ENCODE data around the gene SRGAP1.

Gene SRGAP1

DNA sequence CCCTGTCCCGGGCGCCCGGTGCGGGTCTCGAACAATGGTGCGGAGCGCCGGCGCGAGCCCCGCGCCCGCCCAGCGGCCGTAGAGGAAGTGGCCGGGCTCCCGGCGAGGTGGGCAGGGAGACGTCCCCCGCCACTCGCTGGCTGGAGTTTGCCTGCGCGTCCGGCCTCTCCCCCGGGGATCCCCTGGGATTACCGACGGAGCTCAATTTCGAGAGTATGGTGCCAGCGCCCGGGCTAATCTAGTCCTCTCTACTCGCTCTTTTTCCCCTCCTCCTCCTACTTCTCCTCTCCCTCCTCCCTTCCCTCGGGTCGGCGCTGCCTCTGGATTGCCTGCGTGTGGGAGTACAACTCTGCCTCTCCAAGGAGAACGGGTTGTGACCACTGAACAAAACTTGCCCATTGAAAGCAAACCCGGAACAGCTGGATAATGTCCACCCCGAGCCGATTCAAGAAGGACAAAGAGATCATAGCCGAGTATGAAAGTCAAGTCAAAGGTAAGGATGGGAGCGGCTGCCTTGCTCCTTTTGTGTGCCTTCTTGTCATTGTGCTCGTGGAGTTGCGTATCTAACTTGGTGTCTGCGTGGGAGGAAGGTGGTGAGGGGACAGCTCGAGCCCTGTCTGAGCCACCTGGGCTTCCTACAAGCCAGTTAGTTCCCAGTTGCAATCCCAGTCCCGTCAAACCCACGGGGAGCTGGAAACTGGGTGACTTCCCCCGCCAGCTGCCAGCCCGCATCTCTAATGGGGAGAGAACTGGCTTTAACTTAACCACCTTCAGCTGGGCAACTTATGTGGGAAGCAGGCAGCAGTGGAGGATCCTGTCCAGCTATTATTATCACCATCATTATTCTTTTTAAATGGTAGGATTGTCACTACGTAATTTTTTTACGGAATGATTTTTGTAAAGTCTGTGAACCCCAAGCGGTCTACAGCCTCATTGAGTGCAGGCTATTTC is at the start of gene SRGAP1:
Gene SRGAP1 (plus strand): TSS at position 310 of the 951 bp plus-strand sequence. CDS start 117 bp downstream, at position 427.
- DNase-seq: peak in 1 of 2 donors; percentile 60

DNA sequence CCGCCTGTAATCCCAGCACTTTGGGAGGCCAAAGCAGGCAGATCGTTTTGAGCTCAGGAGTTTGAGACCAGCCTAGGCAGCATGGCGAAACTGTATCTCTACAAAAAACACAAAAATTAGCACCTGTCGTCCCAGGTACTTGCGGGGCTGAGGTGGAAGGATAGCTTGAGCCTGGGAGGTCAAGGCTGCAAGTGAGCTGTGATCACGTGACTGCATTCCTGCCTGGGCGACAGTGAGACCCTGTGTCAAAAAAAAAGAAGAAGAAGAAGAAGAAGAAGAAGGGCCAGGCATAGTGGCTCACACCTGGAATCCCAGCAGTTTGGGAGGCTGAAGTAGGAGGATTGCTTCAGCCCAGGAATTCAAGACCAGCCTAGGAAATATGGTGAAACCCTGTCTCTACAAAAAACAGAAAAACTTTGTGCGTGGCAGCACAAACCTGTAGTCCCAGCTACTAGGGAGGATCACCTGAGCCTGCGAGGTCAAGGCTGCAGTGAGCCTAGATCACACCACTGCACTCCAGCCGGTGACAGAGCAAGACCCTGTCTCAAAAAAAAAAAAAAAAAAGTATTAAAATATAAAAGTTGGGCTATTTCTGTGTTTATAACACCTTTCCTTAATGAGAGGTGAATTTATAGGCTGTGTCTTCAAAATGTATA is 49.3 kb upstream of the SRGAP1 start:
- no peak for DNase-seq

DNA sequence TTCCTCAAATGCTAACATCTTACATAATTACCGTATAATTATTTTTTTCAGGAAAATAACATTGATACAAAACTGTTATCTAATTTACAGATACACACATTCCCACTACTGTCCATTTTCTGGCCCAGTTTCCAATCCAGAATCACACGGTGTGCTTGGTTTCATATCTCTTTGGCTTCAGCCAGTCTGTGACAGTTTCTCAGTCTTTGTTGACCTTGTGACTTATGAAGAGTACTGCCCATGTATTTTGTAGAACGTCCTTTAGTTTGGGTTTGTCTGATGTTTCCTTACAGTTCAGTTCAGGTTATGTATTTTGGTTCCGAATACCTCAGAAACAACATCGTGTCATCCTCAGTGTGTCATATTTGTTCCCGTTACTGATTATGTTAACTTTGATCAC is 48.6 kb upstream of the SRGAP1 start:
- no peak for DNase-seq

DNA sequence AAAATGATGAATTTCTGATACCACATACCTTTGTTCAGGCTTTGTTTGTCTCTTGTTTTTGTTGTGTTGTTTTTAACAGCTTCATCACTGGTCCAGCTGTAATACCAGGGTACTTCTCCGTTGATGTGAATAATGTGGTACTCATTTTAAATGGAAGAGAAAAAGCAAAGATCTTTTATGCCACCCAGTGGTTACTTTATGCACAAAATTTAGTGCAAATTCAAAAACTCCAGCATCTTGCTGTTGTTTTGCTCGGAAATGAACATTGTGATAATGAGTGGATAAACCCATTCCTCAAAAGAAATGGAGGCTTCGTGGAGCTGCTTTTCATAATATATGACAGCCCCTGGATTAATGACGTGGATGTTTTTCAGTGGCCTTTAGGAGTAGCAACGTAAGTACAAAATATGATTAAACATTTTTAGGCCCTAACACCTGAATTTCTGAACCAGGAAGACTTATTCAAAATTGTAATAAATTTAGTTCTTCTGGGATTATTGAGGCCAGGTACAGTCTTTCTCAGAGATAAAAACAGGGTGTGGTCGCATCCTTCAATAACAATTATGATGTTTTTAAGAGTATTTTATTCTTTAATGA is 42.4 kb upstream of the SRGAP1 start:
- no peak for DNase-seq

DNA sequence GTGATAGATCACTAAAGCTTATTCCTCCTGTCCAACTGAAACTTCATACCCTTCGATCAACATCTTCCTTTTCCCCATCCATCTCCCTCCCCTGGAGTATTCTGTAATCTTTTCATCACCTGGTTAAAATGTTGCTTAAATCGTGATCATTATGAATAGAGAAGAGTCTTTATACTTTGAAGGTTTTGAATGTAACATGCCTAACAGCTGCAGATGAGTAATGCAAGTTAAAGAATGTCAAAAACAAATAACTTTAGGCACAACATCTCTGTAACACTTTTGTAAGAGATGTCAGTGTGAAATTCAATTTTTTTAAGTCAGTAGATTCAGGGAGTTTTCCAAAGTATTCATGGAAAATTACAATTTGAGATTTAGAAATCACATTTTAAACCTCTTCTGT is 39.8 kb upstream of the SRGAP1 start:
- no peak for DNase-seq

DNA sequence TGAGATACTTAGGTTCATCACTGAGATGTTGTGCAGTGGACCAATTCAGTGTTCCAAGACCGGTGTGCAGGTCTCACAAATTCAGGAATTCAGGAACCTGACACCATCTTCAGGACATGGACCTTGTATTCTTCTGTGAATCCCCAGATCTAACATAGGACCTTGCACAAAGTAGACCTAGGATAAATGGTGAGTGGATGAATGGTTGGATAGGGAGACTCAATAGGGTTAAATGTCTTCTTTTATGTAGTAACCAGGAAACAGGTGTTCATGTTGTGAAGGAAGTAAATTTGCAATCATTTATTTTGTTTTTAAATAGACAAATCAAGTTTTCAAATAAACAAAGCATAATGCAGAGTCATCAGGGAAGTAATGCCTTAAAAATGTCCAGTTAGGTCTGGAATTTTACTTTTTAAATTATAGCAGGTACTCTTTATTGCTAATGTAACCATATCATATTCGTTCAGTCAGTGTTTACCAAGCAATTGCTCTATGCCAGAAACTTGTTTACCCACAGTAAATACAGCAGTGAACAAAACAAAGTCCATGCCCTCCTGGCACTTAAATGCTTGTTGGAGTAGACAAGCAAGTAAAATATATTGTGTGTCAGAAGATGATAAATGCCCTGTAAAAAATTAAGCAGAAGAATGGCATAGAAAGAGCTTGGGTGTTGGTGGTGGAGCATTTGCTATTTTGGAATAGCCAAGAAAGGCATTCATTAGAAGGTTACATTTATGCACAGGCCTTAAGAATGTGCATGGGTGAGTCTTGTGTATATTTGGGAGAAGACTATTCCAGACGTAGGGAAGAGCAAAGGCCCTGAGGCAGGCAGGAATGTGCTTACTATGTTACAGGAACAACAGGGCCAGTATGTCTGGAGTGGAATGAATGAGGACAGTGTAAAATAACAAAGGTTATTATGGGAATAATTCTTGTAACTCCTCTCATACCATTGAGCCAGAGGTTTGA is 38.5 kb upstream of the SRGAP1 start:
- DNase-seq: no peak

DNA sequence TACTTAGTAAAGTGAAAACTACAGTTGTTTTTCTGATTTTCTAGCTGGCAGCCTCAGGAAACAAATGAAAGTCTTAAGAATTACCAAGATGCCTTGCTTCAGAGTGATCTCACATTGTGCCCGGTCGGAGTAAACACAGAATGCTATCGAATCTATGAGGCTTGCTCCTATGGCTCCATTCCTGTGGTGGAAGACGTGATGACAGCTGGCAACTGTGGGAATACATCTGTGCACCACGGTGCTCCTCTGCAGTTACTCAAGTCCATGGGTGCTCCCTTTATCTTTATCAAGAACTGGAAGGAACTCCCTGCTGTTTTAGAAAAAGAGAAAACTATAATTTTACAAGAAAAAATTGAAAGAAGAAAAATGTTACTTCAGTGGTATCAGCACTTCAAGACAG is 35.9 kb upstream of the SRGAP1 start:
- DNase-seq: no peak

DNA sequence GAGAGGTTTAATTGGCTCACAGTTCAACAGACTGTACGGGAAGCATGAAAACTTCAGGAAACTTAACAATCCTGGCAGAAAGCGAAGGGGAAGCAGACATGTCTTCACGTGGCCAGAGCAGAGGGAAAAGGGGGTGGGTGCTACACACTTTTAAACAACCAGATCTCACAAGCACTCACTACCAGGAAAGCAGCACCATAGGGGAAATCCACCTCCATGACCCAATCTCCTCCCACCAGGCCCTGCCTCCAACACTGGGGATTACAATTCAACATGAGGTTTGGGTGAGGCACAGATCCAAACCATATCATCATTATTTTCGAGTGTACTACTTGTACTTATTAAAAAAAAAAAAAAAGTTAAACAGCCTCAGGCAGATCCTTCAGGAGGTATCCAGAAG is 34.9 kb upstream of the SRGAP1 start:
- no peak for DNase-seq

DNA sequence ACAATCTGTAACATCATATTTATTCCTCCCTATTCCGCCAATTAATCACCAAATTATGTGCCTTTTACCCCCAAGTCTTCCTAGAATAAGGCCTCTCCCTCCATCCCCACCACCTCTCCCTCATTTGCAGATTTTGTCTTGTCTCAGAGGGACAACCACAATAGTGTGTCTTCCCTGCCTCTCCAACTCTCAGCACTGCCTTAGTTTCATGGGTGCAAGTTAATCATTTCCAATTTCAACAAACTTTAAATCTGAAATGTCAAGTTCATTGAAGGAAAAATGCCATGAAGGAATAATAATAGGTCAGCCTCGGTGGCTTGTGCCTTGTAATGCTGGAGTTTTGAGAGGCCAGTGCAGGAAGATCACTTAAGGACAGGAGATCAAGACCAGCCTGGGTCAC is 33.2 kb upstream of the SRGAP1 start:
- no peak for DNase-seq

DNA sequence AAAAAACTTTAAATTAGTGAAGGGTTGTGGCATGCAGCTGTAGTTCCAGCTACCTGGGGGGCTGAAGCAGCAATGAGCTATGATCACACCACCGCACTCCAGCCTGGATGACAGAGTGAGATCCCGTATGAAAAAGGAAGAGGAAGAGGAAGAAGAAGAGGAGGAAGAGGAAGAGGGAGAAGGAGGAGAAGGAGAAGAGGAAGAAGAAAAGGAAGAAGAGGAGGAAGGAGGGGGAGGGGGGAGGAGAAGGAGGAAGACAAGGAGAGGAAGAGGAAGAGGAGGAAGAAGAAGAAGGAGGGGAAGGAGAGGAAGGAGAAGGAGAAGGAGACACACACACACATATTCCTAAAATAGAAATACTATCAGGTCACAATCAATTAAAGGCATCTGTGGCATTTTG is 32.7 kb upstream of the SRGAP1 start:
- no peak for DNase-seq

DNA sequence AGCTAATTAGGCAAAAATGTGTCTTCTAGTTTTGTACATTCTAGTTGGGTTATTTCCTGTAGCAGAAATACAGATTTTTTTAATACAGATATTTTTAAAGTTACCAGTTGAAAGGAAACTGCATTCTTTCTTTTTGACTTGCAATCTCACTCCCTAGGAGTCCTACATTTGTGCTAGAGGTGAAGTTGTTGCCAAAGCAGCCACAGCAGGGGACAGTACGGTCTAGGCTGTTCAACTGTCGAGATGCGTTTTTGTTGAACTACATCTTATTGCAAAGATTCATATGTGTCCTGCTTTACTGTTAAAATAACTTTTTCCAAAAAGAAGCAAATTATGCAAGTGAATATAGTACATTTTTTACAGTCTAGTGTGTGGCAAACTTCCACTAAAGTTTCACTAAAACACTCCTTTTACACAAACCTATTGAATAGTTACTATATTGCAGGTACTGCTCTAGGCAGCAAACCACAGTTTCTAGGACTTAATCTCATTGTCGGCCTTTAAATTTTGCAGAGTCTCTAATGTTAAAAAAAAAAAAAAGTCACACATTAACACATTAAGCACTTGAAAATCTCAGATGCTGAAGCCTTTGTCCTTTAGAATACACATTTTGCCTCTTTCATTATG is 30.2 kb upstream of the SRGAP1 start:
- DNase-seq: no peak

DNA sequence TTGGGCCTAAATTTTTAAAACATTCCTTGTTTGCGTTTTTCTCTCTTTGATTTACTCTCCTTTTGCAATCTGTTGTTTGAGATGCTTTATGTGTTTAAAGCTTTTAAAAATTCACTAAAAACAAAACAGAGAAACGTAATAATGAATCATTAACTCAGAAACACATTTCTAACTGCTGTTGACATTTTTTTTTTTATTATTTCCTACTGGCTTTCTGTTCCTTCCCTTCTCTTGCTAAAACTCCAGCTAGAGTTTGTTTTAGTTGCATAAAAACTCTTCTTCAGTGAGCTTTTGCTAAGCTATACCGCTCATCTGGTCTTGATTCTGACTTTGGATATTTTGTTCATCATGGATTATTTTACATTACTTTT is 29.0 kb upstream of the SRGAP1 start:
- no peak for DNase-seq

DNA sequence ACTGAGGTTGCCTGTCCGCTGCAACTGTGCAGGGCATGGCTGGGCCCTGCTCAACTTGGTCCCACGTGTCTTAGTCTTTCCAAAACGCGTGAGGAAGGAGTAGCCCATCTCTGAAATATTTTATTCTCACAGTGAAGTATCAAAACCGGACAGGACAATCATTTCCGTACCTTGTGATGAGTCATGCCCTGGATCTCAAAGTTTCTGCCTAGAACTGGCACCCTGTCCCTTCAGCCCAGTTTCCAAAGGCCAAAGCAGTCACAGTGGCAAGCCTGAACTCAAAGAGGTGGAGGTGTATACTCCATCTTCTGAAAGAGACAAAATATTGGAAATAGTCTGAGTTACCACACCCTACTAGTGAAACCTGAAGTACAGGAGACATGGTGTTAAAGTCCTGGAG is 28.5 kb upstream of the SRGAP1 start:
- no peak for DNase-seq

DNA sequence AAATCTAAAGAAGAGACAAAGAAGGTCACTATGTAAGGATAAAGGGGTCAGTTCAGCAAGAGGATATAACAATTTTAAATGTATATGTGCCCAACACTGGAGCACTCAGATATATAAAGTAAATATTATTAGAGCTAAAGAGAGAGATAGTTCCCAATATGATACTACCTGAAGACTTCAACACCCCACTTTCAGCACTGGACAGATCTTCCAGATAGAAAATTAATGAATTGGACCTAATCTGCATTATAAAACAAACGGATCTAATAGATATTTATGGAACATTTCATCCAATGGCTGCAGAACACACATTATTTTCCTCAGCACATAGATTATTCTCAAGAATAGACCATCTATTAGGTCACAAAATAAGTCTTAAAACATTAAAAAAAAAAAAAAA is 24.1 kb upstream of the SRGAP1 start:
- no peak for DNase-seq

DNA sequence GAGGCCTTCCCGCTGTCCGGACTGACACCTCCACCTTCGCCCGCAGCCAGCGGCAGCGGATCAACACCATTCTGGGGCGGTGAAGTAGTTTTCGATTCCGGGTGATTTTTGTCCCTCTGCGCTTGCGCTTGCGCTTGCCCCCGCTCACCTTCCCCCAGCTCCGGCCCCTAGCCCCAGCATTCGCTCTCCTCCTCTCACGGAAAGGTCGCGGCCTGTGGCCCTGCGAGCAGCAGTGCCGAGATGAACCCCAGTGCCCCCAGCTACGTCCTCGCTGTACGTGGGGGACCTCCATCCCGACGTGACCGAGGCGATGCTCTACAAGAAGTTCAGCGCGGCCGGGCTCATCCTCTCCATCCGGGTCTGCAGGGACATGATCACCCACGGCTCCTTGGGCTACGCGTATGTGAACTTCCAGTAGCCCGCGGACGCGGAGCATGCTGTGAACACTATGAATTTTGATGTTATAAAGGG is 22.7 kb upstream of the SRGAP1 start:
- DNase-seq: no peak

DNA sequence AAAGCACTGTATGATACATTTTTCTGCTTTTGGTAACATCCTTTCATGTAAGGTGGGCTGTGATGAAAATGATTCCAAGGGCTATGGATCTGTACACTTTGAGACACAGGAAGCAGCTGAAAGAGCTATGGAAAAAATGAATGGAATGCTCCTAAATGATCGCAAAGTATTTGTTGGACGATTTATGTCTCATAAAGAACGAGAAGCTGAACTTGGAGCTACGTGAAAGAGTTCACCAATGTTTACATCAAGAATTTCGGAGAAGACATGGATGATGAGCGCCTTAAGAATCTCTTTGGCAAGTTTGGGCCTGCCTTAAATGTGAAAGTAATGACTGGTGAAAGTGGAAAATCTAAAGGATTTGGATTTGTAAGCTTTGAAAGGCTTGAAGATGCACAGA is 22.1 kb upstream of the SRGAP1 start:
- no peak for DNase-seq

DNA sequence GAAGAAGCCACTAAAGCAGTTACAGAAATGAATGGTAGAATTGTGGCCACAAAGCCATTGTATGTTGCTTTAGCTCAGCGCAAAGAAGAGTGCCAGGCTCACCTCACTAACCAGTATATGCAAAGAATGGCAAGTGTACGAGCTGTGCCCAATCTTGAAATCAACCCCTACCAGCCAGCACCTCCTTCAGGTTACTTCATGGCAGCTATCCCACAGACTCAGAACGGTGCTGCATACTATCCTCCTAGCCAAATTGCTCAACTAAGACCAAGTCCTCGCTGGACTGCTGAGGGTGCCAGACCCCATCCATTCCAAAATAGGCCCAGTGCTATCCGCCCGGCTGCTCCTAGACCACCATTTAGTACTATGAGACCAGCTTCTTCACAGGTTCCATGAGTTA is 21.5 kb upstream of the SRGAP1 start:
- DNase-seq: no peak

DNA sequence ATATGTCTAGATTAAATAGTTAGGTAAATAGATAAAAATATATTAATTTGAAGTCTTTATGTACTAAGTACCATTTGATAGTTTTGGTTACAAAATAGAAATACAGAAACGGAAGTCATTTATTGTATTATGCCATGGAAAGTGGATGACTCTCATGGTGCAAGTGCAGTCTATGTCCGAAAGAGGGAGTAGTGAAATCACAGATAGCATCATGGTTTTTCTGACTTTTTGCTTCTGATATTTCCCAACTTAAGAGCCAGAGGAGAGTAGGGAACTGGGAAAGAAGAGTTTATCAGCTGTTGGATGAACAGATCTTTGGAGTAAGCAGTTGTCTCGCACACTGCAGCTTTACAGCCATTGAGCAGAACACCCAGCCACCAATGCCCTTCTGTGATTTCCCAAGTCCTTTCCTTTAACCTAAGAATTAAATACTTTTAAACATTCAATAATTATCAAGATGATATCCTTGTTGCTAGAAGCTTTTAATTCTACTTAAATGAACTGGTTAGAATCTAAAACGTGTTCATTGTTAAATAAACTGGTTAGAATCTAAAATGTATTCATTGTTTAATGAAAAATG is 18.4 kb upstream of the SRGAP1 start:
- DNase-seq: no peak

DNA sequence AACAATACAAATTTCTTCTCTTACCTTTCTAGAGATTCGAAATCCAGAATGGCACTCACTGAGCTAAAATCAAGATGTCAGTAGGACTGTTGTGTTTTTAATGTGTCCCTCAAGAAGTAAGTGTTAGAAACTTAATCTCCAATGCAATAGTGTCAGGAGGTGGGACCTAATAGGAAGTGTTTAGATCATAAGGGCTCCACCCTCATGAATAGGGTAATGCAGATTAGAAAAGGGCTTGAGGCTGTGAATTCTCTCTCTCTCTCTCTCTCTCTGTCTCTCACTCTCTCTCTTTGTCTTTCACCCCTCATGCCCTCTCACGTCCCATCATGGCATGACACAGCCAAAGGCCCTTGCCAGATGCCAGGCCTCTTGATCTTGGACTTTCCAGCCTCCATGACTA is 15.6 kb upstream of the SRGAP1 start:
- DNase-seq: no peak

DNA sequence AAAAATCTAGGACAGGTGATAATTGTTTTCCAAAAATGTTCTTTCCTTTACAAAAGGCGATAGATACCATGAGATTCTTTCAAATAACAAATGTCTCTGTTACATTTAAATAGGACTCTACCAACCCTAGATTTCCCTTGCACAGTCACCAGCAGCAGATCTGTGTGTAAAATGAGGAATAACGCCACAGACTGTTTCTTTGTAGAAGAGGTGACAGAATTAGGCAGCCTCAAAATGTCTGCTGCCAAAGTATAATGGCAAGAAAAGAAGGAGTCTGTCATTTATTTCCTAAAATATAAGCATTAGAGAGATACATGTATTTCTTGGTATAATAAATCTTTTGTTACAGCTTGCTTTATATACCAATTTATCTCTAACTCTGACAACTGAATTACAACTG is 8.5 kb upstream of the SRGAP1 start:
- DNase-seq: no peak

DNA sequence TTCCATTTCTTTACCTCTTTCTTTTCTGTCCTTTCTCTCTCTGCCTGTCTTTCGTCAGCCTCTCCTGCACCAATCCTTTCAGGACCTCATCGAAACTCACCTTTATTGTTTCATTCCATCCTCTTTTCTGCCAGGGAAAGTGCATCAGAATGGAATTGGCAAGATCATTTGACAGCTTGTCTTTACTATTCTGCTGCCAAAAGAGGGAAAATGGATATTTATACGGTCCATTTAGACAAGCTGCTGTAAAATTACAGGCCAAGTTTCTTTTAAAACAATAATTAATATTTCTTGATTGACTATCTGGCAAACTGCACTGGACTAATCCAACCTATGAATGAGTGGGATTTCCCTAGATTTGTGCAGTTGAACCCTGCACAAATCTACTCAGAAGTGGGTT is 7.6 kb upstream of the SRGAP1 start:
- DNase-seq: no peak

DNA sequence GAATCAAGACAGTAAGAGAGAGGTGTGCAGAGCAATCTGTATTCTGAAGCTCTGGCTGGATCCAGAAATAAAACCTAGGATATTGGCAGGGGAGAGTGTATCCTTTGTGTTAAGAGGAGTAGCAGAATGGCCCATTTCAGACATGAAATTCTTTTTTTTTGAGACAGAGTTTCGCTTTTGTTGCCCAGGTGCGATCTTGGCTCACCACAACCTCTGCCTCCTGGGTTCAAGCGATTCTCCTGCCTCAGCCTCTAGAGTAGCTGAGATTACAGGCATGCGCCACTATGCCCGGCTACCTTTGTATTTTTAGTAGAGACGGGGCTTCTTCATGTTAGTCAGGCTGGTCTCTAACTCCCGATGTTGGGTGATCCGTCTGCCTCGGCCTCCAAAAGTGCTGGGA is 6.1 kb upstream of the SRGAP1 start:
- DNase-seq: no peak

All from bone marrow (tissue), 2 donors.